Measurements from ENCODE around the gene CCDC51. TPM values are rescaled to one million over a fixed set of nuclear protein-coding genes. Genes with fewer than 3 reads are reported as not detected.

Gene CCDC51
- total RNA-seq, 8 experiments from 2014 or later: 14.9 to 90.4 (median 20.4) TPM

GRCh38 chr3:48437812-48438211 lies 2.1 kb downstream of the CCDC51 start:
- no peak overlapping the region for H3K27ac ChIP-seq
- in situ Hi-C loops (cut with MboI; ENCODE audit: low pct_unique_long_range_greater_than_20kb in 2 of 9, low sequenced_read_pairs in 9 of 9, unreplicated experiment in 9 of 9): loop anchor here in 7 of 9 experiments (10.0 to 25.0 kb wide), 4 partner anchors 163 to 201 kb away; partner anchors contain the start of gene ZNF589 (in 1 of the 7)
- no peak overlapping the region for H3K4me3 ChIP-seq
- ATAC-seq (replicated peaks in 6 of 8): no peak
- 74 to 100% (median 79%) methylated on average over 1 to 4 of the region's 4 CpGs; no CpG with 5 or more reads in 2 of the 10 experiments for WGBS, 10 experiments
- peaks cover 14 to 16% of the 10 kb centered on the region in 2 donors for H3K4me1 ChIP-seq (replicated peaks in 1 of 2)

GRCh38 chr3:48436855-48437254 lies 3.1 kb downstream of the CCDC51 start:
- ATAC-seq (replicated peaks in 6 of 8): no peak
- WGBS, 10 experiments: 71 to 100% (median 88%) methylated on average over 1 to 5 of the region's 7 CpGs; no CpG with 5 or more reads in 3 of the 10 experiments
- Histone ChIP-seq H3K27ac (no peak overlapping the region), H3K4me3 (no peak overlapping the region), H3K4me1 (replicated peaks in 1 of 2) (peaks cover 14 to 16% of the 10 kb centered on the region in 2 donors)
- in situ Hi-C loops (cut with MboI; ENCODE audit: low pct_unique_long_range_greater_than_20kb in 2 of 9, low sequenced_read_pairs in 9 of 9, unreplicated experiment in 9 of 9): loop anchor here in 7 of 9 experiments (10.0 to 25.0 kb wide), 4 partner anchors 162 to 200 kb away; partner anchors contain the start of gene ZNF589 (in 1 of the 7)

GRCh38 chr3:48436477-48436787 lies 3.5 kb downstream of the CCDC51 start:
- Histone ChIP-seq H3K4me1 (replicated peaks in 1 of 2) (peaks cover 11 to 12% of the 10 kb centered on the region in 2 donors), H3K27ac (no peak overlapping the region), H3K4me3 (no peak overlapping the region)
- WGBS, 10 experiments: 0 to 100% methylated on average over 1 of the region's 1 CpG; no CpG with 5 or more reads in 8 of the 10 experiments
- no peak for ATAC-seq (replicated peaks in 6 of 8)
- in situ Hi-C loops (cut with MboI; ENCODE audit: low pct_unique_long_range_greater_than_20kb in 2 of 9, low sequenced_read_pairs in 9 of 9, unreplicated experiment in 9 of 9): loop anchor here in 7 of 9 experiments (10.0 to 25.0 kb wide), 4 partner anchors 162 to 199 kb away; partner anchors contain the start of gene ZNF589 (in 1 of the 7)

- no peak overlapping the region for H3K27ac ChIP-seq
- ATAC-seq (replicated peaks in 6 of 8): peak; percentile 12 to 51 (median 48)
Observed at GRCh38 chr3:48435774-48436476, 4.0 kb downstream of the CCDC51 start.

GRCh38 chr3:48435223-48435595 lies 4.7 kb downstream of the CCDC51 start:
- 0 to 100% (median 70%) methylated on average over 1 to 4 of the region's 4 CpGs; no CpG with 5 or more reads in 2 of the 10 experiments for WGBS, 10 experiments
- no peak overlapping the region for H3K27ac ChIP-seq
- ATAC-seq (replicated peaks in 6 of 8): no peak
- H3K4me3 ChIP-seq: no peak overlapping the region
- H3K4me1 ChIP-seq (replicated peaks in 1 of 2): peaks cover 7% of the 10 kb centered on the region in 2 donors
- in situ Hi-C loops (cut with MboI; ENCODE audit: low pct_unique_long_range_greater_than_20kb in 2 of 9, low sequenced_read_pairs in 9 of 9, unreplicated experiment in 9 of 9): loop anchor here in 7 of 9 experiments (10.0 to 25.0 kb wide), 4 partner anchors 160 to 198 kb away; partner anchors contain the start of gene ZNF589 (in 1 of the 7)

More at GRCh38 chr3:48435774-48436476, 4.0 kb downstream of the CCDC51 start:
- Histone ChIP-seq H3K4me1 (replicated peaks in 1 of 2) (peaks cover 6 to 7% of the 10 kb centered on the region in 2 donors), H3K4me3 (no peak overlapping the region)
- in situ Hi-C loops (cut with MboI; ENCODE audit: low pct_unique_long_range_greater_than_20kb in 2 of 9, low sequenced_read_pairs in 9 of 9, unreplicated experiment in 9 of 9): loop anchor here in 7 of 9 experiments (10.0 to 25.0 kb wide), 4 partner anchors 161 to 199 kb away; partner anchors contain the start of gene ZNF589 (in 1 of the 7)
- WGBS, 10 experiments: 0 to 81% (median 65%) methylated on average over 1 to 6 of the region's 7 CpGs; no CpG with 5 or more reads in 2 of the 10 experiments

- 35 to 100% (median 85%) methylated on average over 1 to 7 of the region's 15 CpGs; no CpG with 5 or more reads in 4 of the 10 experiments for WGBS, 10 experiments
Observed at GRCh38 chr3:48434591-48435222, 5.2 kb downstream of the CCDC51 start.

GRCh38 chr3:48433472-48434118 lies 6.3 kb downstream of the CCDC51 start:
- in situ Hi-C loops (cut with MboI; ENCODE audit: low pct_unique_long_range_greater_than_20kb in 2 of 9, low sequenced_read_pairs in 9 of 9, unreplicated experiment in 9 of 9): loop anchor here in 7 of 9 experiments (10.0 to 25.0 kb wide), 4 partner anchors 159 to 196 kb away; partner anchors contain the start of gene ZNF589 (in 1 of the 7)
- WGBS, 10 experiments: 0 to 95% (median 88%) methylated on average over 1 to 8 of the region's 12 CpGs; no CpG with 5 or more reads in 6 of the 10 experiments
- Histone ChIP-seq H3K4me3 (no peak overlapping the region), H3K27ac (no peak overlapping the region), H3K4me1 (replicated peaks in 1 of 2) (peaks cover 4% of the 10 kb centered on the region in 2 donors)
- peak in 3 of 8 experiments; percentile 51 to 63 (median 61) for ATAC-seq (replicated peaks in 6 of 8)

More at GRCh38 chr3:48434591-48435222, 5.2 kb downstream of the CCDC51 start:
- Histone ChIP-seq H3K27ac (no peak overlapping the region), H3K4me1 (replicated peaks in 1 of 2) (peaks cover 9% of the 10 kb centered on the region in 2 donors), H3K4me3 (no peak overlapping the region)
- no peak for ATAC-seq (replicated peaks in 6 of 8)
- in situ Hi-C loops (cut with MboI; ENCODE audit: low pct_unique_long_range_greater_than_20kb in 2 of 9, low sequenced_read_pairs in 9 of 9, unreplicated experiment in 9 of 9): loop anchor here in 7 of 9 experiments (10.0 to 25.0 kb wide), 4 partner anchors 160 to 197 kb away; partner anchors contain the start of gene ZNF589 (in 1 of the 7)

- in situ Hi-C loops (cut with MboI; ENCODE audit: low pct_unique_long_range_greater_than_20kb in 2 of 9, low sequenced_read_pairs in 9 of 9, unreplicated experiment in 9 of 9): loop anchor here in 7 of 9 experiments (10.0 to 25.0 kb wide), 4 partner anchors 158 to 195 kb away; partner anchors contain the start of gene ZNF589 (in 1 of the 7)
- no peak for ATAC-seq (replicated peaks in 6 of 8)
- no peak overlapping the region for H3K27ac ChIP-seq
- H3K4me3 ChIP-seq: no peak overlapping the region
- 63 to 100% (median 89%) methylated on average over 2 to 10 of the region's 16 CpGs; no CpG with 5 or more reads in 4 of the 10 experiments for WGBS, 10 experiments
- peaks cover 10 to 11% of the 10 kb centered on the region in 2 donors for H3K4me1 ChIP-seq (replicated peaks in 1 of 2)
Observed at GRCh38 chr3:48432411-48433371, 7.2 kb downstream of the CCDC51 start.

- in situ Hi-C loops (cut with MboI; ENCODE audit: low pct_unique_long_range_greater_than_20kb in 2 of 9, low sequenced_read_pairs in 9 of 9, unreplicated experiment in 9 of 9): loop anchor here in 7 of 9 experiments (10.0 to 25.0 kb wide), 4 partner anchors 157 to 194 kb away; partner anchors contain the start of gene ZNF589 (in 1 of the 7)
- H3K27ac ChIP-seq: no peak overlapping the region
- peaks cover 21 to 24% of the 10 kb centered on the region in 2 donors for H3K4me1 ChIP-seq (replicated peaks in 1 of 2)
- no peak overlapping the region for H3K4me3 ChIP-seq
- no peak for ATAC-seq (replicated peaks in 6 of 8)
- 93 to 100% (median 100%) methylated on average over 1 to 3 of the region's 8 CpGs; no CpG with 5 or more reads in 7 of the 10 experiments for WGBS, 10 experiments
Observed at GRCh38 chr3:48431224-48432029, 8.5 kb downstream of the CCDC51 start.

- no peak for ATAC-seq (replicated peaks in 6 of 8)
- Histone ChIP-seq H3K4me3 (no peak overlapping the region), H3K27ac (no peak overlapping the region), H3K4me1 (replicated peaks in 1 of 2) (peaks cover 28 to 31% of the 10 kb centered on the region in 2 donors)
- in situ Hi-C loops (cut with MboI; ENCODE audit: low pct_unique_long_range_greater_than_20kb in 2 of 9, low sequenced_read_pairs in 9 of 9, unreplicated experiment in 9 of 9): loop anchor here in 7 of 9 experiments (10.0 to 25.0 kb wide), 4 partner anchors 156 to 193 kb away; partner anchors contain the start of gene ZNF589 (in 1 of the 7)
- WGBS, 10 experiments: 100% methylated on average over 1 of the region's 1 CpG; no CpG with 5 or more reads in 9 of the 10 experiments
Observed at GRCh38 chr3:48430708-48431101, 9.2 kb downstream of the CCDC51 start.
